Measurements from ENCODE around the gene GOT1.

The GOT1 gene

DNA sequence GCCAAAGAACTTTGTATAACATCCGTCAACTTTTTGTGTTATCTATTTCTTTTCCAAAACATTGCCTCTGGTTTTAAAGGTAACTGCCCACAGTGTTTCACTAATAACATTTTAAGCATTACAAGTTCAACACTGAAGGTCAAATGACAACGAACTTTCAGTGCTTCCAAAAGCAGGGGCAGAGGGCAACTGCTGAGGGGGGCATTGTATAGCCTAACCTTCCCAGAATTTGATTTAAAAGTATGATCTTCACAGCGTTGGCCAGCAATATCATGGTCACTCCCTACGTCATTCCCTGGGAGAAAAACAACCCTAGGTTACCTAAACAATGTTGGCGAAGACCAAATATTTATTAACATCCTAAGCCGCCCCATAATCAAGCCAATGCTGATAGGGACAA, 2.5 kb upstream of the GOT1 start:
- DNase-seq = no peak

DNA sequence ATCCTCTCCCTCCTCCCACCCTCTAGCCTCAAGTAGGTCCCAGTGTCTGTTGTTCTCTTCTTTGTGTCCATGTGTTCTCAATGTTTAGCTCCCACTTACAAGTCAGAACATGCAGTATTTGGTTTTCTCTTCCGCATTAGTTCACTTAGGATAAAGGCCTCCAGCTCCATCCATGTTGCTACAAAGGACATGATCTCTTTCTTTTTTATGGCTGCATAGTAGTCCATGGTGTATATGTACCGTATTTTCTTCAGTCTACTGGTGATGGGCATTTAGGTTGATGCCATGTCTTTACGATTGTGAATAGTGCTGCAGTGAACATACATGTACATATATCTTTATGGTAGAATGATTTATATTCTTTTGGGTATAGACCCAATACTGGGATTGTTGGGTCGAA, 1.6 kb upstream of the GOT1 start:
- DNase-seq = no peak

DNA sequence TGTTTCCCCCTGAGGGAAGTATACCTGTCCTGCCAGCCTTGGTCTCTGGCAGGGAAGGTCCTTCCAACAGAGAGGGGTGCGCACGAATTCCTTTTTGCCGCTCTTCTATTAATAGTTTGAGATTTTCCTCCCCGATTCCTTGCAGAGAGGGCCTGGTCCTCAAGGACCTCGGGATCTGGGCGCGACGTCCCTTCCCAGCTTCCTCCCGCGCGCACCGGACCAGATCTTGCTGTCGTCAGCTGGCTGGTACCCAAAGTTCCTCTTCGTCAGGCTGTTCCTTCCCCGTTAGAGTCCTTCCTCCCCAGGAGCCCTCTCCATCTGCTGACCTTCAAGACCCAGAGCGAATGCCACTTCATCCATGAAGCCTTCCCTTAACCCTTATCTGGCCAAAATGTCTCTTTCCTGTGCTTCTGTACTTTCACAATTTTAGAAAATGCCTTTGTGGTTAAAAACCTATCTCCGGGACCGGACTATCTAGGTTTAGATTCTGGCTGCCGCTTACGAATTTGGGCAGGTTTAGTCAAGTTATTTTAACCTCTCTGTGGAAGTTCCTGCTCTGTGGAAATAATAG, 851 bp upstream of the GOT1 start:
- no peak for DNase-seq

DNA sequence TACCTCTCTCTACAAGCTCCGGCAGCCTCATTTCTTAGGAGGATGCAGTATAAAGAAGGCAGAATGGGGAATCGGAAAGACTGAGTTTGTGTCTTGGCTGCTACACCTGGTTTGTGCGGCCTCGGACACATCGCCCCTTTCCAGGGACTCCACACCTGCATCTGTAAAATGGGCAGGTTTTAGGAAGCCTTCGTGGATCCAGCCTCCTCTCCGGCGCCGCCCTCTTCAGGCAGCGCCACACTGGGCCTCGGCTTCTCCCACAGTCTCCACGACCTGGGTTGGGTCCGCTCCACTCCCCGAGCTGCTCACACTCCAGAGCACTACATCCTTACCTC, 341 bp downstream of the GOT1 start:
- DNase-seq = no peak

DNA sequence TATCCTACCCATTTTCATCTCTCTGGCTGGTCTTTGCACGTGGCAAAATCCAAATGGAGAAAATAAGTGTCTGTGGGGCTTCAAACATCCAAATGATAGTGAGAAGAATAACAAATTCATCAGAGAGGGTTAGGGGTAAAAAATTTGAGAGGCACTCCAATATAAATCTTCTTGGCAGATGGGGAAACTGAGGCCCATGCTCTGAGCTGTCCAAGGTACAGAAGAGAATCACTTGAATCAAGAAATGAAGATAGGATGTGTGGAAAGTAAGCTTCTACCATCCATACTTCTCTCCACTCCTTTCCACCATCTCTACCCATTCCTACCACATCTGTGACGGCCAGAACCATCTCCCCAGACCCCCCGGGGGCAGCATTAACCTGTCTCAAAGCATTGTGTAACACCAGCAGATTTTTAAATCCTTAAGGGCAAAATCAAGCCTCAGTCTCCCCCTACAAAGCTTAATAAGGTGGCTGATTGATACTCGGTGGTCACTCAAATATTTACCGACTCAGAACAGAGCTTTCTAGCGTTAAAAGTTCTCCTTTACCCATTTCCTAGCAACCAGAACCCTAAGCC, 818 bp downstream of the GOT1 start:
- no peak for DNase-seq

DNA sequence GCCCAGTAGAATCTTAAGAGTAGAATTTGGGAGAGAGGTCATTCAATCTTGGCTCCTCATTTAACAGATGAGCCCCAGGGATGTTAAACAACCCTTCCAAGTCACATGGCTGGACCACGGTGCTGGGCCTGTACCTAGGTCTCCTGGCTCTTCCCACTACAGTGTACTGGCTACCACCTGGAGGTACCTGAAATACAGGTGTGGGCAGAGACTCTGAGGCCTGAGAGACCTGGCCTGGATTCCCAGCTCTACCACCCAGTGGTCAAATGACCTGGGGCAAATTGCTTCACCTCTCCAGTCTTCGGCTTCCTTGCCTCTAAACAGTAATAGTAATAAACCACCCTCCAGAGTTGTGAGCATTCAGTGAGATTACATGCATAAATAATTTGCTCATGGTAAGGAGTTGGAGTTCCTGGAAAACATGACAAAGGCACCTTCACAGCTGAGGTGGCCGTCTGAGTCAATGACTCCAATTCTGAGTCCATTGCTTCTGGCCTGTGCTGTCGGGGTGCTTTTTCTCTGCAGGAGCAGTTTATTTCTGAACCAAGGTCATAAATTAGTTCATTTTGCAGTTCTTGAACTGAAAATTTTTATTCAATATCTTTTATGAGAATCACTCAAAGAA, 2.7 kb downstream of the GOT1 start:
- DNase-seq = no peak

DNA sequence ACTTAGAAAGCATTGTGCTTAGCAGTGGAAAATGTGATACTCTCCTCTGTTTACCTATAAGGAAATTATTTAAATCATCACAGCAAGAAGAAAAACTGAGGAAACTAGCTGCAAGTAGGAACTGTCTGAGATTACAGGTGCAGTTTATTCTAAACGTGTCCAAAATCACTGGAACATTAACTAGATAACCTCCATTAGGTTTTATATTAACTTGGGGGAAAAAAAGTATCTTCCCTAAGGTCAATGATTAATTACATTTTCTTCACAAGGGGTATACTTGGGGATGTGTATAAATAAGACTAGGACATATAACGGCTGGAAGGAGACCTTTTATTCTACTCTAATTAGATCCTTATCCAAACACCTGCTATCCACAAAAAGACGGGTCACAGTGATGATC, 3.7 kb downstream of the GOT1 start:
- DNase-seq = no peak

DNA sequence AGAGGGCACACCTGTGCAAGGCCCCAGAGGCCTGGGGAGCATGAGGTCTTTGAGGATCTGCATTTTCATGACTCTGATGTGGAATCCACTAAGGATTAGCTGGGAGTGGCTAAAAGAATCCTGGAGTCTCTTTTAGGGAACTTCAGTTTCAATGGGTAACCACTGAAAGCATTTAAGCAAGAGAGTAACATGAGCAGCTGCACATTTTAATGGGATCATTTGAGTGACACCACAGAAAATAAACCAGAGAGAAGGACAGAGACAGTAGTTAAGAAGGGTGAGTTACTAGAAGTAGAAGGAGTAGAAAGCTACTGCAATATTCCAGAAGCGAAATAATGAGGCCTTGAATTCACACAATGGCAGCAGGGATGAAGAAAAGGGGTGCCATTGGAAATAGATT, 5.2 kb downstream of the GOT1 start:
- no peak for DNase-seq

DNA sequence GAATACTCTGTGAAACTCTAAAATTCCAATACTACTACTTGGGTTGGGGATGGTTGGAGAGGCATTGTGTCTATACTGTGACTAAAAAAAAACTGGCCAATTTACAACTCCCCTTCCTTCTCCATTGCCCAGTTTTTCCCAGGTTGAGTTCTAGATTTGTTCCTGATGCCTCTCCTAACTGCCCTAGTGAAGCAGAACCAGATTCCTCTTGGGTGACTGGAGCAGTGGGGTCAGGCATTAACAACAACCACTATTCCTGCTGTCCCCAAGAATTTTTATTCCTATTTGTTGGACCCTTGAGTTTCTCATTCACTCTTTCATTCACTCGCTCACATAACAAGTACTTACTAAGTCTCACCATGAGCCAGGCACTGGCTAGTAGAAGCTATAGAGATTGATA, 5.8 kb downstream of the GOT1 start:
- DNase-seq = no peak

DNA sequence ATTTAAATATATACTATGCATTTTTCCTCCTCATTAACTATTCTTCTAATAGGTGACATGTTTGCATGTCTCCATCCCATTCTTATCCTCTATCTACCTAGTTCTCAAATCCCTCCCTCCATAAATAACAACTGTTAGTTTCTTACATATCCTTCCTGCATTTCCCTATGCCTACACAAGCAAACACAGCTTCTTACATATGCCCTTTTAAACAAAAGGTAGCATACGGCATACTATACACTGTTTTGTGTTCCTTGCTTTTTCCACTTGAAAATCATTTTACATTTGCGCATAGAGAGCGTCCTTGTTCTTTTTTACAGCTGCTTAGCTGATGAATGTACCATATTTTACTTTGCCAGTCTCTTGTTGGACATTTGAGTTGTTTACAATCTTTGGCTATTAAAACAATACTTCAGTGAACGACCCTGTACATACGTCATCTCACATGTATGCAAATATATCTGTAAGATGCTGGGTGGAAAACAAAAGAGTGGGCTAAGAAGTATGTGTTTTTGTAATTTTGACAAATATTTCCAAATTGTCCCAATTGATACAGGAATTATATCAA, 7.8 kb downstream of the GOT1 start:
- no peak for DNase-seq

DNA sequence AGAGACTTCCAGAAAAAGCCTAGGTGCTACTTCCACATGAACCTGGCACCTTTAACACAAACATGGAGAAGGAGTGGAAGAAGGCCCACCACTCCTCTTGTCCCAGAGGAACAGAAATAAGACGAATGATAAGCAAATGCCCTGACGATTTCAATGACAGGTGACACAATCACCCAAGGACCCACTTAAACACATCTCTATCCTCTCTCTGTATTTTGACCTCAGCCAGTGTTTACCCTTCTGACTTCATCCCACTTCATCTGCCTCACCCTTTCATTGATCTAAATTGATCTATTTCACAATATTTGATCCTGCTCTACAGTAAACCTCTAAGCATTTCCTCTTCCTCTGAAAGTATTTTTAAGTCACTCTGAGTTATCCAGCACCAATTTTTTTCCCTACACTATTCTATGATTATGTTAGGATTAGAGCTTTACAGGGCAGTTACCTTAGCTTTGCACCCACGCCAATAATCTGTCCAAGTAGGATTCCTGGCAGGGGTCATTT, 9.1 kb downstream of the GOT1 start:
- no peak for DNase-seq

DNA sequence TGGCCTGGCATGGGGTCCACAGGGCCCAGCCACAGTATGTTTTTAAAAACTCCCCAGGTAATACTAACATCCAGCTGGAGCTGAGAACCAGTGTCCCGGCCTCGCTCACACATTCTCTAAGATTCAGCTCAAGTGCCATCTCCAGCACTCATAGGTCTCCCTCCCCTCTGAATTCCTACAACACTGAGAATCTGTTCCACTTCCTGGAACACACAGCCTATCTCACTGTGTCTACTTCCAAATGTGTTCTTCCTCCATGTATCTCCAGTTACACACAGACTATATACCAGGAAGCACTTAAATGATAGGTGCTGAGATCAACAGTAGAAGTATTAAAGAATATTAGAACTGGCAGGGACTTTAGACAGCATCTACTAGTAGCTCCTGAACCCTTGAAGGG, 10.7 kb downstream of the GOT1 start:
- DNase-seq = no peak

DNA sequence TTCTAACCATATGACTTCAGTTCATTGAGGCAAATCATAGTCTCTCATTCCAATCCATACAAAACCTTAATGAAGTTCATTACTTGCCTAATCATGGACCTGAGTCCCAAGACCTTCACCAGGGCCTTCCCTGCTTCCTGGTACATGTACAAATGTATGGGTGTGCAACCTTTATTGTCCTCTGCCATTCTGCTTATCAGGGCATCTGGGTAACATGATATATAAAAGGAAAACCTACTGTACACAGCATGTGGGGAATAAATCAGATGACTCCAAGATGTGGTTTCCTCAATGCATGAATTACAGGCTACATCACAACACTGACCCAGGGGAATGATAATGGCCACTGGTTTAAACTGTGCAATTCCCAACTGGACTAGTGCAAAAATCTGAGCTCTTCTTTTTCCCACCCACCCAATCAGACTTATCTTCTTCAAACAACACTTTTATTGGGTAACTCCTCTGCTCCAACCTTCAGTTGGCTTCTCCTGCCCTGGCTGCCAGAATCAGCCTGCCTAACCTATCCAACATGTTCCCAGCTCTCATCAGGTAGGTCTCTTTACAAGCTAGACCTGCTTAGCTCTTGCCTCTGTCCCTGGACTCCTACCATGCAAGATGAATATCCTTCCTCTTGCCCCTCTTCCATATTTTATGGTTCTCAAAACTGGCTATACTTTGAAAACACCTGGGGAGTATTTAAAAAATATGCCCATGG, 11.4 kb downstream of the GOT1 start:
- DNase-seq = no peak

DNA sequence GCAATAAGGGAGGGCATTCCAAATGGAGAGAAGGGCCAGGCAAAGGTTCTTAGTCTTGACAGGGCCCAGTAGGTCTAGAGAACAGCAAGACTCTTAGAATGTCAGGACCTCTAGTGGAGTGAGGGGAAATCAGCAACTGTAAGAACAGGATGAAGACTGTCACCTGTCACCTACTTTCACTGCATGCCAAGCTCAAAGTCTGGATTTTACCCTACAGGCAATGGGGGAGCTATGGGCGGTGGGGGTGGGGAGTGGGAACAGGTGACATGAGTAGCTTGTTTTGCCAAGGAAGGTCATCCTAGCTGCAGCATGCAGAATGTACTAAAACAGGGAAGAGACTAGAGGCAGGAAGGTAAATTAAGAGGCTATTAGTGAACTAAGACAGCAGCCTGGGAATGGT, 18.3 kb downstream of the GOT1 start:
- DNase-seq = no peak

DNA sequence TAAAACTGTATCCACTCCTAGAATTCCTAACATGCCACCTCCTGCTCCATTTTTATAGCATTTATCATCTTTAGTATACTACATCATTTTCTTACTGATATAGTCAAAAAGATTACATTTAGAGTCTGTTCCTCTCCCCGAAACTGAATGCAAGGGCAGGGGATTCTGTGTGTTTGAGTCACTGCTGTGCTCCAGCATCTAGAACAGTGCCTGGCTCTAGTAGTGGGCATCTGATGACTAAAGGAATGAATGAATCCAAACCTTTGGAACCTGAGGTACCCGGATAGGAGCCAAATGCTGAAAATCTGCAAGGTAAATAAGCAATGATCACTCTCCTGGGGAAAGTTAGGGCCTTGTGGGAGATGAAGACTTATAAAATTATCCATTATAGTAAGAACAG, 18.9 kb downstream of the GOT1 start:
- DNase-seq = no peak

DNA sequence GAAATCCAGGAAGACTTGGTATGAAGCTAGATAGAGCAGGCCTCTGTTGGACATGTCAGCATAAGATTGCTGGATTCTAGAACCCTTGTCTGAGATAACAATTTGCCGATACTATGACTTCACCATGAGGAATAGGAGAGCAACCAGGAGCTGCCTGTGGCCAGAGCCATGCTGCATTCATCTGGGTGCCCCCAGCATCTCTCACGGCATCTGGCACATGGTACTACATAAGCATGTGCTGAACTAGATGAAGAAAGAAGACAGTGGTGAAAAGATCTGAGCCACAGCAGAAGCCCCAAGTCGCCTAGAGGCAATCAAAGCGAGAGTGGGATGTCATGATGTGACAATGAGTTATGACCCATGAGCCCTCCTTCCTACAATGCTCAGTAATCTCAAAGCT, 19.5 kb downstream of the GOT1 start:
- DNase-seq = no peak

DNA sequence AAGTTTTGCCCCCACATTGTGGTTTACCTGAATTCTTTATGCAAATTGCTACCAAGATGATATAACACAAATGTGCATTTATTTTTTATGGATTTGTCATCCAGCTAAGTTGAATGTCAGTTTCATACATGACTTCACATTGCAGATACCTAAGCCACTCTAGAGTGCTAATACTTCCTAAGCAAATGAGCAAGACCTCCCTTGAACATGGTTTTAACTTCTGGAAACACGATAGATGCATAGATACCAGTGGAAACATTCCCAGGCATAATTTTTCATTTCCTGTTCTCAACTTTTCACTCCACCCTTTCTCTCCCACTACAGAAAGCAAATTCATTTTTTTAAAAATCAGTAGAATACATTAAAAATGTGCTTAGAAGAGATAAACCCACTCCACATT, 20.3 kb downstream of the GOT1 start:
- no peak for DNase-seq

DNA sequence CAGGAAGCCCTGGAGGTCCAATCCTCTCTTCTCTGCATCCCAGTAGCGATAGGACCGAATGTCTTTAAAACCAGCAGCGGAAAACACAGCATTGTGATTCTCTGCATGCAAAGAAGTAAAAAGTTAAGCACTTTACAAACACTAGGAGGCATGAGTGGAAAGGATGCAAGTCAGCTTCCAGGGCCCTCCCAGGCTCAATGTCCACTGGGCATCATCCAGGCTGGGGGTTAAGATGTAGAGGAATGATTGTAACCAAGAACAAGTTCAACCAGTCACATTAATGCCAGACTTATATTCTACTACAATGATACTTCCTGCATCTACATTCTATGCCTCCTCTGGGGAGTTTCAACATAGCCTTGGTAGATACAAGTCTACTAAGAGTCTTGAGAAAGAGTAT, 24.3 kb downstream of the GOT1 start:
- no peak for DNase-seq

DNA sequence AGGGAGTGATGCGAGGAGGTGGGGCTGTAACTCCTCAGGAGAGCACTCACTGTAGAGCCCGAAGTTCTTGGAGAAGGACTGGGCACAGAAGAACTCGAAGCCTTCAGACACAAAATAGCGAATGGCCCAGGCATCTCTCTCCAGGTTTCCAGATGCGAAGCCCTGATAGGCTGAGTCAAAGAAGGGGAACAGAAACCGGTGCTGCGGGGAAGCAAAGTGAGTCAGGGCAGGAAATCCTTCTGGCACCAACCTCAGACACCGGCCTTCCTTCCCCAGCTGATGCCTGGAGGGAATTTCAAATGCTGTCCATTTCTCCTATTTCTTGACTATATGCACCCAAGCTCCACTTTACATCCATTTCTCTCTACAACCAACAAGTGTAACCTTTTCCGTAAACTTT, 26.8 kb downstream of the GOT1 start:
- no peak for DNase-seq

DNA sequence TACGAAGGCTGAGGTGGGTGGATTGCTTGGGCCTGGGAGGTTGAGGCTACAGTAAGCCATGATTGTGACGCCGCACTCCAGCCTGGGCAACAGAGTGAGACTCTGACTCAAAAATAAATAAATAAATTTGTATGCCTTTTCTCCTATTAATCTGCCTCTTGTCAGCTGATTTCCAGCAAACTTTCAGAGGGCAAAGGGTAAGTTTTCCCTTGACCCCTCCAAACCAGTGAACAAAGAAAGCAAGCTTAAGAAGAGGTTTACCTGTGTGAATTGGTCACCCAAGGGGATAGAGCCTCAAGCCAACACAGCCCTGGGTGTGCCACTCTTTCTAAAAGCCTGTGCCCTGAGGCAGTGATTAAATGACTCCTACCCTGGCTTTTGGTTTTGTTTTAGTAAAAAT, 30.8 kb downstream of the GOT1 start:
- DNase-seq = no peak

DNA sequence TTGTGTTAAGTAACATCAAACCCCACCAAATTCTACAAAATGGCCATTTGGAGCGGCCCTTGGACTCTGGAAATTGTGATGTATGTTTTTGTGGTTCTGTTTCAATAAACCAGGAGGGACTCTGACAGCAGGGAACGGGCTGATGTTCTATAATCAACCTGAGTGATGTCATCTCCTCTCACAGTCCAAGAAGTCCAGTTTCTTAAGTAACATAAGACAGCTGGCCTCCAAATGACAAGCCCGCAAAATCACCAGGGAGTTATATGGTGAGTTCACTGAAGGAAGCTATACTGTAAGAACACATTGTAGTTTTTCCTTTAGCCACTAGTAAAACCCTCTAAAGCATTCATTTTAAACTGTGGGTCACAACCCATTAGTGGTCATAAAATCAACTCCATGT, 34.0 kb downstream of the GOT1 start:
- no peak for DNase-seq

DNA sequence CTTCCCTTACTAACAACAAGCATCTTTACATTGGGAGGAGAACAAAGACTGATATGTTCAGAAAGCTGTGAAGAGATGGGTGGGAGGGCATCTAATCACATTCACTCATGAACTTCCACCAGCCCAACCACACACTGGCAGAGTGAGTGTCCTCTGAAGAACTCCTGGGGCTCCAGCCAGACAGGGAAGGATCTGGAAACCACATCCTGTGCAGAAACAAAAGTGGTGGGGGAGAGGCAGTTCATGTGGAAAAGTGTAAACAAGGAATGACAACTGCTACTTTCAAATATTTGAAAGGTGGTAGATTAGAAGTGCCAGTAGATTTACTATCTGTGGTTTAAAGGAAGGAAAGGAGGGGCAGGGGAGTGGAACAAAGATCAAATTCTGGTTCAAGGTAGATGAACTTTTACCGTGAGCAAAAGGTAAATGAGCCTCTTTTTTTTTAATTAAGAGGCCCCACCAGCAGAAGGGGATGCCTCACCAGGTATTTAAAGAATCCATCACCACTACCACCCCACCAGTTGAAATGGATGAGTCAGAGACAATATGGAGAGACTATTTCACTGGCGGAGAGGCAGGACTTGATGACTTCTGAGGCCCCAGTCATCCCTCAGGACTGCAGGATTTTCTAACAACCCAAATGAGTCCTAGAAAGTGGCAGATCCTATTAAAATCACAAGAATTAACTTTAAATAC, 34.5 kb downstream of the GOT1 start:
- DNase-seq = no peak

DNA sequence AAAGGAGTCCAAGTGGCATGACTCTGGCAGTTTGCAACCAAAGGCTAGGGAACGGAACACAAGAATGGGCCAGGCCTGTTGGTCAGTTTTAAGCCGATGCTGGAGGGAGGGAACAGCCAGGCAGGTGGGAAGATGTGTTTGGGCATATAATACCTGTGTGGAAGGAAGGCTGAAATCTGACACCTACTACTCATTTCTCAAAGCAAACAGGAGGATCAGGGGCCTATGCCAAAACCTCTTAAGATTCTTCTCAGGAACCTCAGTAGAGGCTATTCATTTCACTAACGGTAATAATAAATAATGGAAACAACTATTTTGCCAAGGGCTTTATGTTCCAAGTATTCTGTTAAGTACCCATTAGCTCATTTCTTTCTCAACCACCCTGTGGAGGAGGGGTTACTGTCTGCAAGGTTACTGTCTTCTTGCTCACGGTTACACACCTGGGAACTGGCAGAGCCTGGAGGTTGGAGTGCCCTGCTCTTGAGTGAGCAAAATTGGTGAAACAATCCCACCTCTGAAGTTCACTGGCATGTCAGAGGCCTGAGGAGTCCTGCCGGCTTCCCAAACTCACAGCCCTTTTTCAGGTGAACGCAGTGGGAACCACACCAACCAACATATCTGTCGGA, 35.5 kb downstream of the GOT1 start:
- no peak for DNase-seq
